ENCODE results near the gene FGF10.

DNA sequence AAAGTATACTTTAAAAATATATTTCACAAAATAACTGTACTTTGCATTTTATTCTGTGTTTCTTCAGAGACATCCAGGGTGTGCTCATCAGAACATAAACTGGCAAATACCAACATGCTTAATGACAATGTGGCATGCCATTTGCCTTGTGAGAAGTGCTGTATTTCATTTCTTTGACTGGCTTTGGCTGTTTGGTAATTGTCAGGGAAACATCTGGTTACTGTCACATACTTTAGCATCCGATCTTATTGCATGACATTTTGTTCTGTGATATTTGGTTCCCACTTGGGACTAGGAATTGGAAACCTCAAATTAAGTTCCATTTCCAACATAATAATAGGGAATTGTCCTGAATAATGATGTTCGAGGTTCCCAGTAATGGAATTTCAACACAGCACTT, 96.5 kb downstream of the FGF10 start:
- no peak for TF ChIP-seq CTCF (IDR thresholded peaks at IDR 0.05)
- no peak for TF ChIP-seq POLR2AphosphoS5 (IDR thresholded peaks at IDR 0.05; ENCODE audit: low read depth, low read length)
- TF ChIP-seq, protein P1, sequence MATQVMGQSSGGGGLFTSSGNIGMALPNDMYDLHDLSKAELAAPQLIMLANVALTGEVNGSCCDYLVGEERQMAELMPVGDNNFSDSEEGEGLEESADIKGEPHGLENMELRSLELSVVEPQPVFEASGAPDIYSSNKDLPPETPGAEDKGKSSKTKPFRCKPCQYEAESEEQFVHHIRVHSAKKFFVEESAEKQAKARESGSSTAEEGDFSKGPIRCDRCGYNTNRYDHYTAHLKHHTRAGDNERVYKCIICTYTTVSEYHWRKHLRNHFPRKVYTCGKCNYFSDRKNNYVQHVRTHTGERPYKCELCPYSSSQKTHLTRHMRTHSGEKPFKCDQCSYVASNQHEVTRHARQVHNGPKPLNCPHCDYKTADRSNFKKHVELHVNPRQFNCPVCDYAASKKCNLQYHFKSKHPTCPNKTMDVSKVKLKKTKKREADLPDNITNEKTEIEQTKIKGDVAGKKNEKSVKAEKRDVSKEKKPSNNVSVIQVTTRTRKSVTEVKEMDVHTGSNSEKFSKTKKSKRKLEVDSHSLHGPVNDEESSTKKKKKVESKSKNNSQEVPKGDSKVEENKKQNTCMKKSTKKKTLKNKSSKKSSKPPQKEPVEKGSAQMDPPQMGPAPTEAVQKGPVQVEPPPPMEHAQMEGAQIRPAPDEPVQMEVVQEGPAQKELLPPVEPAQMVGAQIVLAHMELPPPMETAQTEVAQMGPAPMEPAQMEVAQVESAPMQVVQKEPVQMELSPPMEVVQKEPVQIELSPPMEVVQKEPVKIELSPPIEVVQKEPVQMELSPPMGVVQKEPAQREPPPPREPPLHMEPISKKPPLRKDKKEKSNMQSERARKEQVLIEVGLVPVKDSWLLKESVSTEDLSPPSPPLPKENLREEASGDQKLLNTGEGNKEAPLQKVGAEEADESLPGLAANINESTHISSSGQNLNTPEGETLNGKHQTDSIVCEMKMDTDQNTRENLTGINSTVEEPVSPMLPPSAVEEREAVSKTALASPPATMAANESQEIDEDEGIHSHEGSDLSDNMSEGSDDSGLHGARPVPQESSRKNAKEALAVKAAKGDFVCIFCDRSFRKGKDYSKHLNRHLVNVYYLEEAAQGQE (IDR thresholded peaks at IDR 0.05; ENCODE audit: insufficient read depth in 1 of 2, low read depth in 2 of 2, low read length in 1 of 2), result no peak

All from Panc1 (cell line).